Endothelial cell of umbilical vein (primary cell): Measurements from ENCODE around the gene CPNE5. TPM values are rescaled to one million over a fixed set of nuclear protein-coding genes. Genes with fewer than 3 reads are reported as not detected.

Experiments used
- BruUV-seq: library from RNA; stranded (reverse); fragments of 400-500 nt; replicated peaks from 2 replicates; lab custom pipeline; 2021; lab: Mats Ljungman, UMichigan
- CTCF ChIA-PET: fragments of 300-600, 350-600 bp; sonication (Branson Sonifier 250); formaldehyde crosslinking; loops from one replicate; lab custom pipeline; 2021; ENCODE audit warnings: antibody characterized with exemption, inconsistent platforms; lab: Charles Lee
- POLR2A ChIA-PET: fragments of 300-600, 350-600 bp; sonication (Branson Sonifier 250); formaldehyde crosslinking; loops from one replicate; lab custom pipeline; 2021; ENCODE audit warnings: antibody characterized with exemption, inconsistent platforms; lab: Charles Lee
- DNase-seq: peaks from one replicate; pipeline ENCODE4 v3.0.0-alpha.2; 2011; ENCODE audit warnings: low read depth, low spot score
- FAIRE-seq: peaks from 2 replicates; lab custom pipeline; 2011; peaks lifted over from hg19 to GRCh38; lab: Jason Lieb, UNC
- H2AFZ ChIP-seq: 2 replicates; pipeline ENCODE4 v1.6.0; 2012; ENCODE audit warnings: low read depth, low read length, control low read depth, inconsistent platforms
- H3K27ac ChIP-seq: 2 replicates; pipeline ENCODE4 v1.5.1; 2011; ENCODE audit warnings: low read depth, mild to moderate bottlenecking, control low read depth, low read length, moderate library complexity; ENCODE audit not compliant: insufficient read depth
- H3K27me3 ChIP-seq, 2 experiments: 2 replicates each; pipeline versions ENCODE4 v1.6.0 to v1.6.1; 2011; ENCODE audit warnings: low read length in 2 of 2, mixed read lengths in 1 of 2; ENCODE audit not compliant: control insufficient read depth in 2 of 2, insufficient read depth in 2 of 2
- H3K36me3 ChIP-seq, 2 experiments: 2 replicates in 1 of 2; 3 replicates in 1 of 2; pipeline ENCODE4 v1.5.1; 2011; ENCODE audit warnings: low read length in 2 of 2, mild to moderate bottlenecking in 1 of 2, moderate library complexity in 1 of 2; ENCODE audit not compliant: control insufficient read depth in 2 of 2, insufficient read depth in 2 of 2; ENCODE audit errors: extremely low read depth in 1 of 2
- H3K4me1 ChIP-seq: 3 replicates; pipeline ENCODE4 v1.5.1; 2011; ENCODE audit warnings: mild to moderate bottlenecking, low read length; ENCODE audit not compliant: control insufficient read depth, insufficient read depth; ENCODE audit errors: extremely low read depth
- H3K4me2 ChIP-seq: 2 replicates; pipeline ENCODE4 v1.6.1; 2011; ENCODE audit warnings: low read length, control low read depth, mixed read lengths; ENCODE audit not compliant: insufficient read depth
- H3K4me3 ChIP-seq, 3 experiments: fragments of 200-600 bp in 1 of 3; sonication (generic), shearing (Covaris generic) in 1 of 3; replicated peaks in 1 of 3; 2 replicates each; pipeline ENCODE4 v1.5.1; 2011 to 2016; ENCODE audit warnings: control low read depth in 3 of 3, low read length in 3 of 3, mild to moderate bottlenecking in 2 of 3, inconsistent platforms in 1 of 3, low read depth in 1 of 3, moderate library complexity in 1 of 3; ENCODE audit not compliant: insufficient read depth in 1 of 3
- H3K79me2 ChIP-seq: 2 replicates; pipeline ENCODE4 v1.6.0; 2012; ENCODE audit warnings: low read length, inconsistent platforms; ENCODE audit not compliant: control insufficient read depth, insufficient read depth
- H3K9ac ChIP-seq: replicated peaks from 2 replicates; pipeline ENCODE3; 2011; ENCODE audit warnings: low read length, control low read depth; ENCODE audit not compliant: insufficient read depth; ENCODE audit errors: extremely low read depth
- H3K9me1 ChIP-seq: replicated peaks from 3 replicates; pipeline ENCODE4 v1.6.0; 2011; ENCODE audit warnings: mild to moderate bottlenecking, low read length; ENCODE audit not compliant: control insufficient read depth, insufficient read depth; ENCODE audit errors: extremely low read depth
- H3K9me3 ChIP-seq: replicated peaks from 2 replicates; pipeline ENCODE4 v1.5.1; 2012; ENCODE audit warnings: low read length, inconsistent platforms; ENCODE audit not compliant: control insufficient read depth, insufficient read depth
- H4K20me1 ChIP-seq: replicated peaks from 2 replicates; pipeline ENCODE3; 2011; ENCODE audit warnings: mild to moderate bottlenecking, low read length; ENCODE audit not compliant: control insufficient read depth, insufficient read depth; ENCODE audit errors: extremely low read depth
- CTCF ChIP-seq, 2 donors: IDR thresholded peaks; 1 replicate in 1 of 2; 2 replicates in 1 of 2; pipeline ENCODE4 v1.5.1; 2011; ENCODE audit warnings: low read length in 2 of 2, mild to moderate bottlenecking in 2 of 2, moderate library complexity in 2 of 2, control low read depth in 1 of 2, inconsistent platforms in 1 of 2, low read depth in 1 of 2; ENCODE audit not compliant: insufficient read depth in 1 of 2; ENCODE audit errors: extremely low read depth in 1 of 2
- EZH2 ChIP-seq: IDR thresholded peaks from 2 replicates; pipeline ENCODE4 v1.6.1; 2012; ENCODE audit warnings: borderline replicate concordance, low read depth, mild to moderate bottlenecking, moderate library complexity, low read length, inconsistent platforms; ENCODE audit not compliant: severe bottlenecking
- FOS ChIP-seq: IDR thresholded peaks from 2 replicates; pipeline ENCODE4 v1.6.1; 2011; ENCODE audit warnings: mild to moderate bottlenecking, low read length, moderate library complexity, borderline replicate concordance; ENCODE audit not compliant: insufficient read depth
- GATA2 ChIP-seq: IDR thresholded peaks from 2 replicates; pipeline ENCODE4 v1.7.0; 2011; ENCODE audit warnings: low read depth, mild to moderate bottlenecking, moderate library complexity, mixed read lengths, low read length; ENCODE audit not compliant: insufficient read length, insufficient read depth
- JUN ChIP-seq: IDR thresholded peaks from 2 replicates; pipeline ENCODE4 v1.6.1; 2011; ENCODE audit warnings: borderline replicate concordance, low read depth; ENCODE audit not compliant: insufficient read length, insufficient read depth
- MAX ChIP-seq: IDR thresholded peaks from 2 replicates; pipeline ENCODE4 v1.6.1; 2011; ENCODE audit not compliant: insufficient read depth, insufficient read length
- MYC ChIP-seq: IDR thresholded peaks from one replicate; pipeline ENCODE4 v1.6.1; 2011; ENCODE audit warnings: mild to moderate bottlenecking, low read depth, low read length
- POLR2A ChIP-seq: IDR thresholded peaks from 2 replicates; pipeline ENCODE4 v1.6.1; 2012; ENCODE audit warnings: low read depth, mild to moderate bottlenecking, control low read depth, low read length
- POLR2AphosphoS5 ChIP-seq: IDR thresholded peaks from 2 replicates; pipeline ENCODE4 v1.6.1; 2012; ENCODE audit warnings: low read depth, mild to moderate bottlenecking, control low read depth, low read length, moderate library complexity; ENCODE audit not compliant: insufficient read depth
- dilution Hi-C: fragments of 300-500 bp; cut with MboI; formaldehyde crosslinking; loops from one replicate; pipeline ENCODE4 v1.15.0; 2019; ENCODE audit warnings: low sequenced_read_pairs; ENCODE audit not compliant: extremely low pct_ligation_motif_present
- intact Hi-C: fragments of 100-400 bp; cut with micrococcal nuclease; formaldehyde crosslinking; loops from one replicate; pipeline ENCODE4 v1.10.0; 2022
- polyA plus RNA-seq, 4 experiments: library from polyadenylated mRNA; depleted of rRNA in 3 of 4; stranded (reverse) in 3 of 4; unstranded in 1 of 4; fragments of >200 nt; gene quantifications; 2 replicates each; pipeline versions ENCODE4 v1.2.1 to v1.2.3, GENCODE V29; 2011 to 2012; ENCODE audit warnings: missing spikeins in 1 of 4
- total RNA-seq: library from RNA; stranded (reverse); gene quantifications from 2 replicates; pipeline ENCODE4 v1.2.3, GENCODE V29; 2021

Gene CPNE5
- total and polyA plus RNA-seq, 2 donors (not counting 3 experiments of a cell fraction or from before 2014, with no cell fraction given): 18.8 to 49.4 TPM

- intact Hi-C loops (no loop called here), dilution Hi-C loops (no loop called here)
- H3K9me1 ChIP-seq: no peaks in the 10 kb centered on the region
- no peaks in the 10 kb centered on the region for H3K36me3 ChIP-seq
- H2AFZ ChIP-seq: no peak overlapping the region
- no peaks in the 10 kb centered on the region for H3K9me3 ChIP-seq
- ChIA-PET POLR2A (no interaction called here), CTCF (interaction anchor here (0.7 to 5.9 kb wide), 7 partner anchors 11 to 108 kb away, joined by 3 to 79 read pairs (median 4); no protein-coding TSS in a partner anchor)
- no peak for FAIRE-seq
- TF ChIP-seq POLR2AphosphoS5 (no peak), MYC (no peak), GATA2 (no peak), CTCF (IDR thresholded peaks at IDR 0.05; ENCODE audit: extremely low read depth in 1 of 2, insufficient read depth in 1 of 2, low read depth in 1 of 2, low read length in 2 of 2) (no peak), MAX (no peak), FOS (no peak), EZH2 (no peak), POLR2A (no peak), JUN (no peak)
- H3K9ac ChIP-seq: no peak overlapping the region
- no peak overlapping the region for H3K4me3 ChIP-seq
- no peak overlapping the region for H3K27ac ChIP-seq
- no peak overlapping the region for H3K4me2 ChIP-seq
- no peaks in the 10 kb centered on the region for H3K4me1 ChIP-seq
- H3K27me3 ChIP-seq: no peaks in the 10 kb centered on the region
- no peaks in the 10 kb centered on the region for H3K79me2 ChIP-seq
- no TSS peak for BruUV-seq
- no peak for DNase-seq
- H4K20me1 ChIP-seq: no peaks in the 10 kb centered on the region
Measured at GRCh38 chr6:36722879-36723278, 116.4 kb downstream of the CPNE5 start.
